SU-DHL-6 (cell line): ENCODE measurements around the gene DROSHA.

Source experiments
- CTCF ChIP-seq: fragments of 200-600 bp; sonication (generic); IDR thresholded peaks from one replicate; pipeline ENCODE4 v1.5.1; 2017; ENCODE audit warnings: antibody characterized with exemption, mild to moderate bottlenecking, low read length, moderate library complexity; ENCODE audit not compliant: insufficient read depth, poor library complexity, severe bottlenecking
- EZH2phosphoT487 ChIP-seq: fragments of 200-600 bp; sonication (generic), shearing (Covaris generic); conservative IDR thresholded peaks from 2 replicates; pipeline ENCODE4 v1.6.1; 2018; ENCODE audit warnings: mild to moderate bottlenecking, antibody characterized with exemption, low read length, moderate library complexity, mixed read lengths

- no peak for TF ChIP-seq CTCF
- no peak for TF ChIP-seq EZH2phosphoT487
These were observed 104.7 kb downstream of the DROSHA start for GRCh38 chr5:31427013-31427723.
